GM18499 (cell line): ENCODE measurements around the gene METTL23.
"Not testable (repeated sequence)": the region's sequence is repeated elsewhere in the genome, so short reads cannot be mapped to it uniquely, and the experiment has no call there.

Experiments
- ATAC-seq: cut with Tn5 transposase; IDR thresholded peaks from one replicate; pipeline ENCODE4 v1.9.1; 2021; ENCODE audit warnings: moderate number of reproducible peaks; ENCODE audit not compliant: insufficient read depth, unreplicated experiment

METTL23 gene

GRCh38 chr17:76691379-76692191 lies 35.1 kb upstream of the METTL23 start:
- ATAC-seq = no peak

GRCh38 chr17:76695059-76695831 lies 31.4 kb upstream of the METTL23 start:
- ATAC-seq = no peak

DNA sequence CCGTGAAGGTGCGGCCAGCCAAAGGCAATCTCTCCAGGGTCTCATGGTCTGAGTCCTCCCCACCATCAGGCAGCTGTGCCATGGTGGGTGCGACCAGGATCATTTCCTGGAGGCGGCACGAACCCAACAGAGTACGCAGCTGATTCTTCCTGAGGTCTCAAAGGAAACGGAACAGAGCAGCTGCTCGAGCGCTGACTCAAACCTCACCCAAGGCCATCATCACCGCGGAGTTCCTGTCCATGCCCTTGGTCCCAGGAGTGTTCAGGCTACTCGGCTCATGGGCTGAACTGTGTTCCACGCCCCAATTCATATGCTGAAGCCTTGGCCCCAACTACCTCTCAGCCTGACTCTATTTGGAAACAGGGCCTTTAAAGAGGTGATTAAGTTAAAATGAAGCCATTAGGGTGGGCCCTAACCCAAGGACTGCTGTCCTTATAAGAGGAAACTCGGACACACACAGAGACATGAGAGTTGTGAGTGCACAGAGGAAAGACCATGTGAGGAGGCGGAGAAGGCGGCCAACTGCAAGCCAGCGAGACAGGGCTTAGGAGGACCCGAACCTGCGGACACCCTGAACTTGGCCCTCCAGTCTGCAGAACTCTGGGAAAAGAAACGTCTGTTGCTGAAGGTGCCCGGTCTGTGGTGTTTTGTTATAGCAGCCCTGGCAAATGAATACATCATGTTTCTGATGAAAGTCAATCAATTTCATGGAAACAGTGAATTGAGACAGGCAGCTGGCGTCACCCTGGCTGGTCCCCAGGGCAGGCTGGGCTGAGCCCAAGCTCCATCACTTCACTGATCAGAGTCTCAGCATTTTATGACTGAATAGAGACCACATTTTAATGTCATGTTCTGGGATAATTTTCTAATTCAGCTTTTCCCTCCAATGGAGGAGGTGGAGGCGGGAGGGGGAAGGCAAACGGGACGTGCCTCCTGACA lies 29.6 kb upstream of the METTL23 start:
- ATAC-seq = no peak

DNA sequence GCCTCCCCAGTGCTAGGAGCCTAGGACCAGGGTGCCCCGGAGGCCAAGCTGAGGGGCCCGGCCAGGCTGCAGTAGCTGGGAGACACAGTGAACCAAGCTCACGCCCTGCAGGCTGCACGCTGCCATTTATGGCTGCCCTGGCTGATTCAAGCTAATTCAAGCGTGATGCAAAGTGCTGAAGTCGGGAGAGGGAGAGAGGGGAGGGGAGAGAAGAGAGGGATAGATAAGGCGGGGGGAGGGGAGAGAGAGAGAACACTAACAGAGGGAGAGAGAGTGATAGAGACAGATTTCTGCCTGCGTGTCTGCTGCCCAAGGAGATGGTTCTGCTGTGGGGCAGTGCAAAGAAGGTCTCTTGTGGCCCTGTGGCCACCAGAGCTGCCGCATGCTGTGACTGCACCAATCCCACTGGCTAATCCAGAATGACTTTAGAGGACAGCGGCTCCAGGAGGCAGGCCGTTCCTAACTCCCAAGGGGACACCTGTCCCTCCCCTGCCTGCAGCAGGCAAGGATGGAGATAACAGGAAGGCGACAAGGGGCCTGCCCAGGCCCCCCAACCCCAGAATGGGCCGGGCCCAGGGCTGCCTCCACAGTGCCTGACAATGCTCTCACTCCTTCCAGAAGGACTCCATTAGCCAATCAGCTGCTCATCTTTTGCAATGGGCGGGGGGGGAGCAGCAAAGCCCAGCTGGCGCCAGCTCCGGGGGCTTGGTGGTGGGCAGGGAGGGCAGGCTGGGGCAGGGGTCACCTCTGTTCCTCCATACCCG lies 28.8 kb upstream of the METTL23 start:
- no peak for ATAC-seq

- ATAC-seq = not testable (repeated sequence)
Measured at GRCh38 chr17:76698466-76698977, 28.1 kb upstream of the METTL23 start.

DNA sequence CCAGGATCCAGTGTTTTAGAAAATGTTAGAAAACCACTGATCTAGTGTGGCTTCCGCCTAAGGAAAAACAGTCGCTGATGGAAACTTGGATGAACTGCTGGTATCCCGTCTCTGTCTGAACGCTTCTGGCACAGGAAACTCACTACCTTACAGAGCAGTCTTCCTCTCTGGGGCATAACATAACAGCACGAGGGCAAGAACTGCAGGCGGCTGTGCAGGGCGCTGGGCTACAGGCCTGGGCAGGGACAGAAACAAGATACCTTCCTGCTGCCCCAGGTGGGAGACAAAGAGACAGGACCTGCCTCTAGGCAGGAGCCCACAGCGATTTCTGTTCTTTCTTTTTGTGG lies 26.4 kb upstream of the METTL23 start:
- ATAC-seq = no peak

- no peak for ATAC-seq
Measured at GRCh38 chr17:76700617-76701470, 25.8 kb upstream of the METTL23 start.

- ATAC-seq = no peak
Measured at GRCh38 chr17:76701471-76701967, 25.1 kb upstream of the METTL23 start.

- ATAC-seq = no peak
Measured at GRCh38 chr17:76702076-76702475, 24.6 kb upstream of the METTL23 start.

DNA sequence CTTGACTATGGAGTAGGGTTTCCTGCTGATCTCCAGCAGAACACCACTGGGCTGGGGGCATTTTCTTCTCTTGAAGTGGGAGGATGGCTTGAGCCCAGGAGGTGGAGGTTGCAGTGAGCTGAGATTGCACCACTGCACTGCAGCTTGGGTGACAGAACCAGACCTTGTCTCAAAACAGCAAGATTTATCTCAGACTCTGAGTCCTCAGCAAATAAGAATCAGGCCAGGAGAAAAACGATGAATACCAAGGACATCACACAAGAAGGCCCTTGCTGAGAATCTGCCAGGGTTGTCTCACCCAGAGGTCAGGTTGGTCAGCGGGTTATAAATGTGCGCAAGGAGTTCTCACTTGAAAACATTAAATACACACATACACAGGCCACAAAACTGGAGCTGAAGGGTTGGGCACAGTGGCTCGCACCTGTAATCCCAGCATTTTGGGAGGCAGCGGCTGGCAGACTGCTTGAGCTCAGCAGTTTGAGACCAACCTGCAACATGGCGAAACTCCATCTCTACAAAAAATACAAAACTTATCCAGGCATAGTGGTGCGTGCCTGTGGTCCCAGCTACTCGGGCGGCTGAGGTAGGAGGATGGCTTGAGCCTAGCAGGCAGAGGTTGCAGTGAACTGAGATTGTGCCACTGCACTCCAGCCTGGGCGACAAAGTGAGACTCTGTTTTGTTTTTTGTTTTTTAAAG lies 23.6 kb upstream of the METTL23 start:
- ATAC-seq = no peak

- no peak for ATAC-seq
Measured at GRCh38 chr17:76704805-76705204, 21.8 kb upstream of the METTL23 start.

GRCh38 chr17:76706817-76707216 lies 19.8 kb upstream of the METTL23 start:
- ATAC-seq = no peak

DNA sequence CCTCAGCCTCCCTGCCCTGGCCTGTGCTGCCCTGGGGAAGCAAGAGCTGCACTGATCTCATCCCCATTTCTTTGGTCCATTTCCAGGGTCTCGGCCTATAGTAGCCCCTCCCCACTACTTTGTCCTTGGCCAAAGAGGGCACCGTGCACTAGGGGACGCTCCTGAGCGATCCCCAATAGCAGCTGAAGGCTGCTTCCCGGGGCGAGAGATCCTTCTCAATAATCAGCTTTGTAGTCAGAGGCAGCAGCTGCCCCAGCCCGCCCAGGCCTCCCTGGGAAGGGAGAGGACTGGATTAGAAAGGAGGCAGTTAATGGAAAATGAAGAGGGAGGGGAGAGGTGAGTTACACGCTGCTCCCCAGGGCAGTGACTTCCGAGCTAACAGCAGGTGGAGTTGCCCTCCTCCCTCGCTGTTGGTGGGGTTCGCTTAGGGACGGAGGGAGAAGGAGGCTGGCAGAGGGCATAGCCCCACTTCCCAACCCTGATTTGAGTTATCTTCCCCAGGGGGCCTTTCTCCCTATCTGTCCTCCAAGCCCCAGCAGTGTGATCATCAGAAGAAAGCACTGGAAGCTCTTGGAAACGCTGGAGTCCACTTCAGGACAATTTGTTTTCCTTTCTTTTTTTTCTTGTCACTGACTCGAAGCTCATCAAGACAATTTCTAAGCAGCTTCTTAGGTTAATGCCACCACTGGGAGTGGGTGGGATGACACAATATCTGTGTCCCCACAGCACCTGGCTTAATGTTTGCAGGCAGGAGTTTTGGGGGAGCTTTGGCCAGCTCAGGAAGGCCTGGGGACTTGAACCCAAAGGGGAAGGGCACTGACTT lies 18.4 kb upstream of the METTL23 start:
- ATAC-seq = no peak

GRCh38 chr17:76709077-76709950 lies 17.3 kb upstream of the METTL23 start:
- ATAC-seq = no peak

- ATAC-seq = not testable (repeated sequence)
Measured at GRCh38 chr17:76709951-76710862, 16.4 kb upstream of the METTL23 start.
